ENCODE measurements around the gene SUSD2.
"Not testable (repeated sequence)": the region's sequence is repeated elsewhere in the genome, so short reads cannot be mapped to it uniquely, and the experiment has no call there.

SUSD2 gene

DNA sequence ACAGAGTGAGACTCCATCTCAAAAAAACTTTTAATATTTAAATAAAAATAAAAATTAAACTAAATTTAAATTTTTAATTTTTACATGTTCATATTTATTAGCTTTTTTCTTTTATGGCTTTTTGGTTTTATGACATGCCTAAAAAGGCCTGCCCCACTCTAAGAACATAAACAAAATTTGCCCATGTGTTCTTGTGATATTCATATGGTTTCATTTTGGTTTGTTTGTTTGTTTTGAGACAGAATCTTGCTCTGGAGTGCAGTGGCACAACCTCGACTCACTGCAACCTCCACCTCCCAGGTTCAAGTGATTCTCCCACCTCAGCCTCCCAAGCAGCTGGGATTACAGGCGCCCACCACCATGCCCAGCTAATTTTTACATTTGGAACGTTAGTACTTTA lies 27.7 kb downstream of the SUSD2 start:
- H3K36me3 ChIP-seq (ENCODE audit: control insufficient read depth in 5 of 5, insufficient read depth in 5 of 5, low read length in 5 of 5), result no peaks in the 10 kb centered on the region
- no peak overlapping the region for H3K27ac ChIP-seq (ENCODE audit: low read depth, low read length)
- H3K9me3 ChIP-seq (ENCODE audit: control insufficient read depth in 5 of 5, low read length in 5 of 5), result no peaks in the 10 kb centered on the region
- H3K27me3 ChIP-seq (ENCODE audit: control insufficient read depth in 5 of 5, insufficient read depth in 4 of 5, low read length in 5 of 5), result no peaks in the 10 kb centered on the region
- no peak overlapping the region for H3K4me3 ChIP-seq (ENCODE audit: low read depth in 1 of 5, low read length in 5 of 5)
- peaks cover 5 to 20% (median 16%) of the 10 kb centered on the region in 5 donors for H3K4me1 ChIP-seq (ENCODE audit: control insufficient read depth in 5 of 5, insufficient read depth in 5 of 5, low read length in 5 of 5)
- H3K9ac ChIP-seq (ENCODE audit: low read length in 5 of 5), result no peak overlapping the region

DNA sequence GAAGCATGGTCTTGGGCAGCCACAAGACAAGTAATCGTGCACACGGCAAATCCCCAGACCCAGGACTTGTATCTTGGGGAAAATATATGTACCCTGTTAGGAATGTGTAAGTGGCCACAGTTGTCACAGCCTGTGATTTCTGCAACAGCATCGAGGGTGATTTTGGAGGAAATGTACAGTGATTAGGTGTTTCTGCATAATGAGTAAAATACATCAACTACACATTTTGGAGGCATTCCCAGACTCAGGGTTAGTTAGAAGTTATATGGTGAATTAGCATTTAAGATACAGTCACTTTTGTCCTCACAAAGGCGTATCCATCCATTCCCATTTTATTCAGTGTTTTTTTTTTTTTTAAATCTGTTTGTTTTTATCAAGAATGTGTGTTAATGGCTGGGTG lies 28.4 kb downstream of the SUSD2 start:
- Histone ChIP-seq H3K9me3 (ENCODE audit: control insufficient read depth in 5 of 5, low read length in 5 of 5) (no peaks in the 10 kb centered on the region), H3K27me3 (ENCODE audit: control insufficient read depth in 5 of 5, insufficient read depth in 4 of 5, low read length in 5 of 5) (peaks cover 0 to 4% (median 0%) of the 10 kb centered on the region in 5 donors), H3K4me3 (ENCODE audit: low read depth in 1 of 5, low read length in 5 of 5) (no peak overlapping the region), H3K4me1 (ENCODE audit: control insufficient read depth in 5 of 5, insufficient read depth in 5 of 5, low read length in 5 of 5) (peaks cover 5 to 20% (median 16%) of the 10 kb centered on the region in 5 donors), H3K27ac (ENCODE audit: low read depth, low read length) (no peak overlapping the region), H3K9ac (ENCODE audit: low read length in 5 of 5) (no peak overlapping the region), H3K36me3 (ENCODE audit: control insufficient read depth in 5 of 5, insufficient read depth in 5 of 5, low read length in 5 of 5) (no peaks in the 10 kb centered on the region)

DNA sequence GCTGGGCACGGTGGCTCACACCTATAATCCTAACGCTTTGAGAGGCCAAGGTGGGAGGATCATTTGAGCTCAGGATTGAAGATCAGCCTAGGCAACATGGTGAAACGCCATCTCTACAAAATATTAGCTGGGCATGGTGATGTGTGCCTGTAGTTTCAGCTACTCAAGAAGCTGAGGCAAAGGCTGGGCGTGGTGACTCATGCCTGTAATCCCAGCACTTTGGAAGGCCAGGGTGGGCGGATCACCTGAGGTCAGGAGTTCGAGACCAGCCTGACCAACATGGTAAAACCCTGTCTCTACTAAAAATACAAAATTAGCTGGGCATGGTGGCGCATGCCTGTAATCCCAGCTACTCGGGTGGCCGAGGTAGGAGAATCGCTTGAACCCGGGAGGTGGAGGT lies 29.1 kb downstream of the SUSD2 start:
- not testable (repeated sequence) for H3K27me3 ChIP-seq (ENCODE audit: control insufficient read depth in 5 of 5, insufficient read depth in 4 of 5, low read length in 5 of 5); H3K4me3 ChIP-seq (ENCODE audit: low read depth in 1 of 5, low read length in 5 of 5); H3K9me3 ChIP-seq (ENCODE audit: control insufficient read depth in 5 of 5, low read length in 5 of 5); H3K36me3 ChIP-seq (ENCODE audit: control insufficient read depth in 5 of 5, insufficient read depth in 5 of 5, low read length in 5 of 5); H3K27ac ChIP-seq (ENCODE audit: low read depth, low read length); H3K9ac ChIP-seq (ENCODE audit: low read length in 5 of 5)
- H3K4me1 ChIP-seq (ENCODE audit: control insufficient read depth in 5 of 5, insufficient read depth in 5 of 5, low read length in 5 of 5), result peaks cover 5 to 20% (median 16%) of the 10 kb centered on the region in 5 donors

DNA sequence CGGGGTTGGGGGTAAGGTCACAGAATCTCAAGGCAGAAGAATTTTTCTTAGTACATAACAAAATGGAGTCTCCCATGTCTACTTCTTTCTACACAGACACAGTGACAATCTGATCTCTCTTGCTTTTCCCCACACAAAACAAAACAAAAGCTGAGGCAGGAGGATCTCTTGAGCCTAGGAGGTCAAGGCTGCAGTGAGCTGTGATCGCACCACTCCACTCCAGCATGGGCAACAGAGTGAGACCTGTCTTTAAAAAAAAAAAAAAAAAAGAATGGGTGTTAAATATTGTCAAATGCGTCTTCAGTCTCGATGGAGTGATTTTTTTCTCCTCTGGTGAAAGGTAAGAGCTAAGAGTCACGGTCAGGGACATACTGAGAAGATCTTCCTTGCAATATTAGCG lies 30.4 kb downstream of the SUSD2 start:
- H3K27me3 ChIP-seq (ENCODE audit: control insufficient read depth in 5 of 5, insufficient read depth in 4 of 5, low read length in 5 of 5); H3K9me3 ChIP-seq (ENCODE audit: control insufficient read depth in 5 of 5, low read length in 5 of 5); H3K9ac ChIP-seq (ENCODE audit: low read length in 5 of 5); H3K36me3 ChIP-seq (ENCODE audit: control insufficient read depth in 5 of 5, insufficient read depth in 5 of 5, low read length in 5 of 5); H3K4me3 ChIP-seq (ENCODE audit: low read depth in 1 of 5, low read length in 5 of 5); H3K27ac ChIP-seq (ENCODE audit: low read depth, low read length): not testable (repeated sequence)
- peaks cover 5 to 18% (median 16%) of the 10 kb centered on the region in 5 donors for H3K4me1 ChIP-seq (ENCODE audit: control insufficient read depth in 5 of 5, insufficient read depth in 5 of 5, low read length in 5 of 5)

DNA sequence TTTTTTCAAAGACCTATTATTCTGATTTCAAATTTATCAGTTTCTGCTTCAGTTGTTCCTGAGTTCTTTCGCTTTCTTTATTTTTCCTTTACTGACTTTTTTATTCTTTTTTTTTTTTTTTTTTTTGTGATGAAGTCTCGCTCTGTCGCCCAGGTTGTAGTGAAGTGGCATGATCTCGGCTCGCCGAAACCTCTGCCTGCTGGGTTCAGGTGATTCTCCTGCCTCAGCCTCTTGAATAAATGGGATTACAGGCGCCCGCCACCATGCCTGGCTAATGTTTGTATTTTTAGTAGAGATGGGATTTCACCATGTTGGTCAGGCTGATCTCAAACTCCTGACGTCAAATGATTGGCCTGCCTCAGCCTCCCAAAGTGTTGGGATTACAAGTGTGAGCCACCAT lies 31.8 kb downstream of the SUSD2 start:
- H3K4me3 ChIP-seq (ENCODE audit: low read depth in 1 of 5, low read length in 5 of 5); H3K27ac ChIP-seq (ENCODE audit: low read depth, low read length); H3K9me3 ChIP-seq (ENCODE audit: control insufficient read depth in 5 of 5, low read length in 5 of 5); H3K9ac ChIP-seq (ENCODE audit: low read length in 5 of 5); H3K4me1 ChIP-seq (ENCODE audit: control insufficient read depth in 5 of 5, insufficient read depth in 5 of 5, low read length in 5 of 5); H3K27me3 ChIP-seq (ENCODE audit: control insufficient read depth in 5 of 5, insufficient read depth in 4 of 5, low read length in 5 of 5); H3K36me3 ChIP-seq (ENCODE audit: control insufficient read depth in 5 of 5, insufficient read depth in 5 of 5, low read length in 5 of 5): not testable (repeated sequence)

GRCh38 chr22:24214467-24215285 lies 33.4 kb downstream of the SUSD2 start:
- Histone ChIP-seq H3K27ac (ENCODE audit: low read depth, low read length) (no peak overlapping the region), H3K36me3 (ENCODE audit: control insufficient read depth in 5 of 5, insufficient read depth in 5 of 5, low read length in 5 of 5) (peaks cover 0 to 4% (median 0%) of the 10 kb centered on the region in 5 donors), H3K4me1 (ENCODE audit: control insufficient read depth in 5 of 5, insufficient read depth in 5 of 5, low read length in 5 of 5) (no peaks in the 10 kb centered on the region), H3K9me3 (ENCODE audit: control insufficient read depth in 5 of 5, low read length in 5 of 5) (no peaks in the 10 kb centered on the region), H3K4me3 (ENCODE audit: low read depth in 1 of 5, low read length in 5 of 5) (no peak overlapping the region), H3K27me3 (ENCODE audit: control insufficient read depth in 5 of 5, insufficient read depth in 4 of 5, low read length in 5 of 5) (peaks cover 0 to 5% (median 0%) of the 10 kb centered on the region in 5 donors), H3K9ac (ENCODE audit: low read length in 5 of 5) (no peak overlapping the region)

DNA sequence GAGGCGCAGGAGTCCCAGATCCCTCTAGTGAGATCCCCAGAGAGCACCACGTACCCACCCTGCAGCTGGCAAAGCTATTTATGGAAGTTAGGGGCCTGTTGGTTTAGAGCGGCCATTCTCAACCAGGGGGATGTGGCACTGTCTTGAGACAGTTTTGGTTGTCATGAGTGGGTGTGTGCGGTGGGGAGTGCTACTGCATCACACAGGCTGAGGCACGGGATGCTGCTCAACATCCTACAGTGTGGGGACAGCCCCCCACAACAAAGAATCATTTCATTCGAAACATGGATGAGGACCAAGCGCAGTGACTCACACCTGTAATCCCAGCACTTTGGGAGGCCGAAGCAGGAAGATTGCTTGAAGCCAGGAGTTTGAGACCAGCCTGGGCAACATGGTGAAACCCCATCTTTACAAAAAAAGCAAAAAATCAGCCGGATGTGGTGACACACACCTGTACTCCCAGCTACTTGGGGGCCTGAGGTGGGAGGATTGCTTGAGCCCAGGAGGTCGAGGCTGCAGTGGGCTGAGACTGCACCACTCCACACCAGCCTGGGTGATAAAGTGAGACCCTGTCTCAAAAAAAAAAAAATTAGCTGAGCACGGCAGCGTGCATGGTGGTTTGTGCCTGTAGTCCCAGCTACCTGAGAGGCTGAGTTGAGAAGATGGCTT lies 35.4 kb downstream of the SUSD2 start:
- Histone ChIP-seq H3K27me3 (ENCODE audit: control insufficient read depth in 5 of 5, insufficient read depth in 4 of 5, low read length in 5 of 5) (peaks cover 0 to 5% (median 0%) of the 10 kb centered on the region in 5 donors), H3K27ac (ENCODE audit: low read depth, low read length) (no peak overlapping the region), H3K9ac (ENCODE audit: low read length in 5 of 5) (no peak overlapping the region), H3K4me3 (ENCODE audit: low read depth in 1 of 5, low read length in 5 of 5) (no peak overlapping the region), H3K9me3 (ENCODE audit: control insufficient read depth in 5 of 5, low read length in 5 of 5) (no peaks in the 10 kb centered on the region), H3K36me3 (ENCODE audit: control insufficient read depth in 5 of 5, insufficient read depth in 5 of 5, low read length in 5 of 5) (peaks cover 0 to 8% (median 0%) of the 10 kb centered on the region in 5 donors), H3K4me1 (ENCODE audit: control insufficient read depth in 5 of 5, insufficient read depth in 5 of 5, low read length in 5 of 5) (peaks cover 0 to 3% (median 0%) of the 10 kb centered on the region in 5 donors)

GRCh38 chr22:24217384-24217783 lies 36.1 kb downstream of the SUSD2 start:
- peaks cover 0 to 3% (median 0%) of the 10 kb centered on the region in 5 donors for H3K4me1 ChIP-seq (ENCODE audit: control insufficient read depth in 5 of 5, insufficient read depth in 5 of 5, low read length in 5 of 5)
- H3K36me3 ChIP-seq (ENCODE audit: control insufficient read depth in 5 of 5, insufficient read depth in 5 of 5, low read length in 5 of 5), result peaks cover 0 to 8% (median 0%) of the 10 kb centered on the region in 5 donors
- no peak overlapping the region for H3K9ac ChIP-seq (ENCODE audit: low read length in 5 of 5)
- peaks cover 0 to 5% (median 0%) of the 10 kb centered on the region in 5 donors for H3K27me3 ChIP-seq (ENCODE audit: control insufficient read depth in 5 of 5, insufficient read depth in 4 of 5, low read length in 5 of 5)
- H3K27ac ChIP-seq (ENCODE audit: low read depth, low read length), result no peak overlapping the region
- no peak overlapping the region for H3K4me3 ChIP-seq (ENCODE audit: low read depth in 1 of 5, low read length in 5 of 5)
- no peaks in the 10 kb centered on the region for H3K9me3 ChIP-seq (ENCODE audit: control insufficient read depth in 5 of 5, low read length in 5 of 5)

DNA sequence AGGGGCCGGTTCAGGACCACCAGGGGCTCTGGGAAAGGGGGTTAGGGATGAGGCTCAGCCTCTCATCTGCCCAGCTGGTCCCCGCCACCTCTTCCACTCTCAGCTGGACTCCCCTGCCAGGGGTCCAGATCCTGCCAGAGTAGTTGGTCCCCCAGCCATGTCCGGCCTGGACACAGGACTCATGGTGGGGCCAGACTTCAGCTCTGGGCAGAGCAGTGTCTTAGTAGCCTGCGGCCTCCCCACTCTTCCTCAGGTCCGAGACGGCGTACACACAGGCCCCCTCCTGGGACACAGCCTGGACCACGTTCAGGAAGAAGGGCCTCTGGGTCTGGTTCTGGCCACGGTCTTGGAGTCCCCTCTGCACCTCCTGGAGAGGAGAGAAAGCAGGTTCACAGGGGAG lies 38.5 kb downstream of the SUSD2 start:
- Histone ChIP-seq H3K9me3 (ENCODE audit: control insufficient read depth in 5 of 5, low read length in 5 of 5) (peaks cover 2 to 4% (median 3%) of the 10 kb centered on the region in 5 donors), H3K9ac (ENCODE audit: low read length in 5 of 5) (no peak overlapping the region), H3K27me3 (ENCODE audit: control insufficient read depth in 5 of 5, insufficient read depth in 4 of 5, low read length in 5 of 5) (no peaks in the 10 kb centered on the region), H3K36me3 (ENCODE audit: control insufficient read depth in 5 of 5, insufficient read depth in 5 of 5, low read length in 5 of 5) (peaks cover 0 to 8% (median 2%) of the 10 kb centered on the region in 5 donors), H3K4me1 (ENCODE audit: control insufficient read depth in 5 of 5, insufficient read depth in 5 of 5, low read length in 5 of 5) (peaks cover 0 to 3% (median 0%) of the 10 kb centered on the region in 5 donors), H3K27ac (ENCODE audit: low read depth, low read length) (no peak overlapping the region), H3K4me3 (ENCODE audit: low read depth in 1 of 5, low read length in 5 of 5) (no peak overlapping the region)

DNA sequence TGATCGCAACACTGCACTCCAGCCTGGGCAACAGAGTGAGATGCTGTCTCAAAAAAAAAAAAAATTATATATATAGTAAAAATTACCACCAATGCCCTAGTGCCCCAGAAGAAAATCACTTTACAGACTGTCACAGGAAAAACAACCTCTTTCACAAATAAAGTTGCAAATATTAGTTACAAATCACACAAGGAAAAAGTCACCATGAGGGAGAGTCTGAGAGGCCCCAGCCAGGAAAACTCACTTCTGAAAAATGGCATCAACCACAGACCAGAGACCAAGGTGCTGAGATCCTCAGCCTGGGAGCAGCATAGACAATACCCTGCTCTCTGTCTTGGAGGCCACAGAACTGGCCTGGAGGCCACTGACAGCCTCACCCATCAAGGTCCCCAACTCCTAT lies 43.2 kb downstream of the SUSD2 start:
- Histone ChIP-seq H3K27me3 (ENCODE audit: control insufficient read depth in 5 of 5, insufficient read depth in 4 of 5, low read length in 5 of 5) (no peaks in the 10 kb centered on the region), H3K9ac (ENCODE audit: low read length in 5 of 5) (no peak overlapping the region), H3K4me1 (ENCODE audit: control insufficient read depth in 5 of 5, insufficient read depth in 5 of 5, low read length in 5 of 5) (peaks cover 0 to 3% (median 0%) of the 10 kb centered on the region in 5 donors), H3K36me3 (ENCODE audit: control insufficient read depth in 5 of 5, insufficient read depth in 5 of 5, low read length in 5 of 5) (peaks cover 0 to 8% (median under 1%) of the 10 kb centered on the region in 5 donors), H3K27ac (ENCODE audit: low read depth, low read length) (no peak overlapping the region), H3K4me3 (ENCODE audit: low read depth in 1 of 5, low read length in 5 of 5) (peak overlapping the region in 1 of 5 donors; percentile 26), H3K9me3 (ENCODE audit: control insufficient read depth in 5 of 5, low read length in 5 of 5) (peaks cover 4 to 13% (median 9%) of the 10 kb centered on the region in 5 donors)

All from subcutaneous abdominal adipose tissue (tissue), 5 donors.